CD14-positive monocyte (primary cell): ENCODE measurements around the gene TUBB4B. TPM values are rescaled to one million over a fixed set of nuclear protein-coding genes. Genes with fewer than 3 reads are reported as not detected.

Source experiments
- DNase-seq, 3 donors: peaks; one replicate each; pipeline ENCODE4 v3.0.0-alpha.2; 2011 to 2022
- H2AFZ ChIP-seq: 2 replicates; pipeline ENCODE4 v1.6.0; 2012; ENCODE audit warnings: mild to moderate bottlenecking, low read depth, low read length, inconsistent platforms; ENCODE audit not compliant: insufficient read depth, poor library complexity, severe bottlenecking
- H3K27ac ChIP-seq, 2 donors: 1 replicate in 1 of 2; 2 replicates in 1 of 2; pipeline ENCODE4 v1.5.1; 2012 to 2013; ENCODE audit warnings: low read length in 2 of 2, control low read depth in 1 of 2, inconsistent platforms in 1 of 2, low read depth in 1 of 2, mild to moderate bottlenecking in 1 of 2
- H3K27me3 ChIP-seq, 2 donors: one replicate each; pipeline versions ENCODE4 v1.6.0 to v1.6.1; 2011 to 2013; ENCODE audit warnings: low read length in 2 of 2; ENCODE audit not compliant: control insufficient read depth in 2 of 2, insufficient read depth in 2 of 2
- H3K36me3 ChIP-seq, 2 donors: replicated peaks in 1 of 2; 1 replicate in 1 of 2; 2 replicates in 1 of 2; pipeline versions ENCODE4 v1.5.1 to v1.6.1; 2012 to 2013; ENCODE audit warnings: low read length in 2 of 2, control low read depth in 1 of 2, inconsistent platforms in 1 of 2, mild to moderate bottlenecking in 1 of 2; ENCODE audit not compliant: insufficient read depth in 2 of 2, control insufficient read depth in 1 of 2
- H3K4me1 ChIP-seq, 2 donors: 1 replicate in 1 of 2; 2 replicates in 1 of 2; pipeline versions ENCODE4 v1.5.1 to v1.6.1; 2012 to 2013; ENCODE audit warnings: low read length in 2 of 2, control low read depth in 1 of 2, inconsistent platforms in 1 of 2, mild to moderate bottlenecking in 1 of 2, moderate library complexity in 1 of 2; ENCODE audit not compliant: insufficient read depth in 2 of 2, control insufficient read depth in 1 of 2
- H3K4me2 ChIP-seq: replicated peaks from 2 replicates; pipeline ENCODE3; 2012; ENCODE audit warnings: low read length, moderate library complexity, mild to moderate bottlenecking; ENCODE audit not compliant: poor library complexity, severe bottlenecking; ENCODE audit errors: extremely low read depth
- H3K4me3 ChIP-seq, 3 experiments: fragments of 200-600 bp in 1 of 3; sonication (generic) in 1 of 3; replicated peaks in 1 of 3; 1 replicate in 2 of 3; 2 replicates in 1 of 3; pipeline ENCODE4 v1.5.1; 2011 to 2013; ENCODE audit warnings: low read length in 3 of 3, mild to moderate bottlenecking in 3 of 3, control low read depth in 2 of 3, low read depth in 2 of 3, inconsistent platforms in 1 of 3, moderate library complexity in 1 of 3
- H3K79me2 ChIP-seq: 2 replicates; pipeline ENCODE4 v1.6.0; 2012; ENCODE audit warnings: mild to moderate bottlenecking, control low read depth, inconsistent platforms, low read length, moderate library complexity; ENCODE audit not compliant: insufficient read depth
- H3K9ac ChIP-seq: 2 replicates; pipeline ENCODE4 v1.6.0; 2017; ENCODE audit warnings: low read length, mild to moderate bottlenecking; ENCODE audit not compliant: insufficient read depth, poor library complexity, severe bottlenecking
- H3K9me3 ChIP-seq, 2 donors: replicated peaks in 1 of 2; 1 replicate in 1 of 2; 2 replicates in 1 of 2; pipeline versions ENCODE4 v1.5.1 to v1.6.1; 2012 to 2013; ENCODE audit warnings: low read length in 2 of 2, control low read depth in 1 of 2; ENCODE audit not compliant: control insufficient read depth in 1 of 2, insufficient read depth in 1 of 2
- H4K20me1 ChIP-seq: 2 replicates; pipeline ENCODE4 v1.6.0; 2012; ENCODE audit warnings: mild to moderate bottlenecking, low read length, control low read depth, moderate library complexity; ENCODE audit not compliant: insufficient read depth
- H3K27ac Mint-ChIP-seq, 7 donors: one replicate each; pipeline ENCODE4 v1.8.0; 2020; ENCODE audit warnings: mild to moderate bottlenecking in 7 of 7, mixed read lengths in 7 of 7, moderate library complexity in 6 of 7, inconsistent platforms in 2 of 7
- H3K27me3 Mint-ChIP-seq, 3 donors: one replicate each; pipeline ENCODE4 v1.8.0; 2021 to 2022; ENCODE audit warnings: low read depth in 3 of 3, mild to moderate bottlenecking in 3 of 3, mixed read lengths in 3 of 3, moderate library complexity in 3 of 3, inconsistent platforms in 1 of 3
- H3K36me3 Mint-ChIP-seq, 2 donors: one replicate each; pipeline ENCODE4 v1.8.0; 2020; ENCODE audit warnings: mixed read lengths in 2 of 2, inconsistent platforms in 1 of 2, mild to moderate bottlenecking in 1 of 2
- H3K4me1 Mint-ChIP-seq: one replicate; pipeline ENCODE4 v1.8.0; 2020; ENCODE audit warnings: mild to moderate bottlenecking, mixed read lengths
- H3K4me3 Mint-ChIP-seq, 2 donors: one replicate each; pipeline ENCODE4 v1.8.0; 2020; ENCODE audit warnings: mild to moderate bottlenecking in 2 of 2, mixed read lengths in 2 of 2, moderate library complexity in 1 of 2
- H3K9me3 Mint-ChIP-seq, 7 donors: one replicate each; pipeline ENCODE4 v1.8.0; 2020 to 2022; ENCODE audit warnings: mixed read lengths in 7 of 7, mild to moderate bottlenecking in 6 of 7, moderate library complexity in 6 of 7, inconsistent platforms in 2 of 7
- CTCF ChIP-seq: fragments of 200-600 bp; IDR thresholded peaks from one replicate; pipeline ENCODE4 v1.8.0; 2022; ENCODE audit warnings: antibody characterized with exemption, mild to moderate bottlenecking
- WGBS: methylation state at CpG from one replicate; pipeline ENCODE4 v1.1.5; 2013; ENCODE audit warnings: missing lambda C conversion rate; ENCODE audit not compliant: insufficient coverage; 5-methylcytosine and 5-hydroxymethylcytosine counted together
- intact Hi-C, 2 donors: fragments of 100-400 bp; cut with micrococcal nuclease; formaldehyde crosslinking; loops; one replicate each; pipeline versions ENCODE4 v1.15.0 to v1.15.1; 2023
- polyA plus RNA-seq, 3 donors: library from polyadenylated mRNA; depleted of rRNA in 1 of 3; unstranded in 2 of 3; stranded (reverse) in 1 of 3; fragments of 300-500 nt in 2 of 3; fragments of >200 nt in 1 of 3; fragmentation: Illumina TruSeq in 2 of 3; gene quantifications; 1 replicate in 2 of 3; 2 replicates in 1 of 3; pipeline ENCODE4 v1.2.3, GENCODE V29; 2012 to 2021

Gene TUBB4B
- polyA plus RNA-seq, 3 donors = 58.1 to 284 (median 70.8) TPM

DNA sequence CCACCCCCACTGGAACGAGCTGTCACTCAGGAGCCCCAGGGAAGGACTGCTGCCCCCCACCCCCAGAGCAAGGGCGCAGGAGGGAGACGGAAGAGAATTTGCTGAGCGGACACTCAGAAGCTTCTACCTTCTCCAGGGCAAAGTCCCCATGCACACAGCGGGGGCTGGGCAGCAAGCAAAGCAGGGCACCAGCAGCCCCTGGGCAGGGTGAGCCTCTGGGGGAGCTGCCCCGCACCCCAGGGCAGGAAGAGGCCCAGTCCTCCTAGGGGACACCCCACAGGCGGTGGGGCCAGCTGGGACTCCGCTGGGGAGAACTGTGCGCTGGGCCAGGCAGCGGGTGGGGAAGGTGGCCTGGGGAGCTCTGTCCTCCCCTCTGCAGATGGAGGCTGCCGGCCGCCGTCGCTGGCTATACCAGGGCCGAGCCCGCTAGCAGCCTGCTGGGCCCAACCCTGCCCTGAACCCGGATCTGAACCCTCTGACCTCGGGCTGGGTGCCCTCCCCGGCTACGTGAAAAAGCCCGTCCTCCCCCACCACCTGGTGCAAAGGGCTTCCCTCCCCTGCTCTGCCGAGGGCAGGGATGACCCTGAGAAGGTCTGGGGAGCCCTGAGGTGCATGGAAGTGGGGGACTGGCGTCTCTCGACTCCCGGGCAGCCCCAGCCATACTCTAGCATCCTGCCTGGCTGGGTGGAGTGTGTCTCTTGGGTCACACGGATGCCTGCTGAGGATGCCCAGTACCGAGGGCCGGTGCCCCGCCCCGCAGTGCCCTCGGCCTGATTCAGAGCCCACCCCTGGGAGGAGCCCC lies 11.0 kb upstream of the TUBB4B start:
- H3K27ac ChIP-seq = no peak overlapping the region
- Mint-ChIP-seq H3K36me3 (no peaks in the 10 kb centered on the region), H3K4me1 (peaks cover 5% of the 10 kb centered on the region), H3K9me3 (peaks cover 0 to 4% (median 0%) of the 10 kb centered on the region in 7 donors), H3K27ac (no peak overlapping the region), H3K4me3 (no peak overlapping the region), H3K27me3 (peaks cover 2 to 45% (median 9%) of the 10 kb centered on the region in 3 donors)
- H3K9ac ChIP-seq = no peak overlapping the region
- no peaks in the 10 kb centered on the region for H3K9me3 ChIP-seq
- H4K20me1 ChIP-seq = no peaks in the 10 kb centered on the region
- H3K36me3 ChIP-seq = no peaks in the 10 kb centered on the region
- H2AFZ ChIP-seq = no peak overlapping the region
- peaks cover 0 to 9% of the 10 kb centered on the region in 2 donors for H3K27me3 ChIP-seq
- H3K79me2 ChIP-seq = no peaks in the 10 kb centered on the region
- intact Hi-C loops = loop anchor here in 1 of 2 donors (5.0 kb wide), 1 partner anchor 113 kb away; no protein-coding TSS in a partner anchor
- DNase-seq = no peak
- no peak for TF ChIP-seq CTCF
- WGBS = 58% methylated on average over 14 of the region's 31 CpGs
- H3K4me3 ChIP-seq = no peak overlapping the region
- no peak overlapping the region for H3K4me2 ChIP-seq
- H3K4me1 ChIP-seq = peaks cover 3% of the 10 kb centered on the region in 2 donors

DNA sequence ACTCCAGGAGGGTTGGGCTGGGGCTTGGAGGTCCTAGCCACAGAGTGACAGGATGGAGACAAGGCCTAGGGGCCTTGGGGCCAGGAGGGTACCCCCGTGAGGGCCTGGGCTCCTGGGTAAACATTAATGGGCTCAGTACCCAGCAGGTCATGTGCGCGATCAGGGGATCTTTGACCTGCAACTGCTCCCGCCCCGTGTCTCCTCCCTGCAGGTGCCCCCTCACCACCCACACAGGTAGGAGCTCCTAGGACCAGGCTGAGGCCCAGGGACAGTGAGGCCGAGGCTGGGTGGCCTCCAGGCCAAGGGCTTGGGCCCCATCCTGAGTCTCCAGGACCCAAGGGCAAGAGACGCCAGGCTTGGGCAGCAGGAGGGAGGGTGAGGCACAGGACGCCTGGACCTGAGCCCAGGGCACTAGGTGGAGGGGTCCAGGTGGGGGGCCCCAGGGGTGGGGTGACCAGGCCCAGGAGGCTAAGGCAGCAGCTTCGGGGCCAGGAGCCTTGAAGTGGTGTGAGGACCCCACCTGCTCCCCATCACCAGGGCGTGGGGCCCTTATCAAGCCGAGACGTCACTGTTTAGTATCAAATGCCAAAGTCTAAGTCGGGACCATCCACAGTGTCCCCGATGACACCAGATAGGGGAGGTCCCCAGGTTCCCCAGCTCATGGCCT lies 10.2 kb upstream of the TUBB4B start, which contains the start of gene SLC34A3:
TSS of gene SLC34A3 (plus strand) at position 197 of the 667 bp plus-strand sequence. CDS start 802 bp downstream, outside the sequence.
- no peak within 1 kb of the TSS for H3K4me3 ChIP-seq
- H2AFZ ChIP-seq = no peak within 1 kb of the TSS
- no peak for DNase-seq
- peaks cover 0 to 9% of the 10 kb centered on the region in 2 donors for H3K27me3 ChIP-seq
- Mint-ChIP-seq H3K4me3 (no peak within 1 kb of the TSS), H3K9me3 (peaks cover 0 to 4% (median 0%) of the 10 kb centered on the region in 7 donors), H3K27me3 (peaks cover 2 to 50% (median 12%) of the 10 kb centered on the region in 3 donors), H3K27ac (no peak within 1 kb of the TSS), H3K36me3 (no peaks in the 10 kb centered on the region), H3K4me1 (peaks cover 2% of the 10 kb centered on the region)
- no peak within 1 kb of the TSS for H3K9ac ChIP-seq
- no peaks in the 10 kb centered on the region for H4K20me1 ChIP-seq
- intact Hi-C loops = no loop called here
- no peaks in the 10 kb centered on the region for H3K79me2 ChIP-seq
- no peaks in the 10 kb centered on the region for H3K36me3 ChIP-seq
- H3K9me3 ChIP-seq = no peaks in the 10 kb centered on the region
- WGBS = 89% methylated on average over 11 of the region's 14 CpGs
- H3K27ac ChIP-seq = no peak within 1 kb of the TSS
- H3K4me2 ChIP-seq = no peak within 1 kb of the TSS
- no peaks in the 10 kb centered on the region for H3K4me1 ChIP-seq
- TF ChIP-seq CTCF = no peak
